ENCODE data around the gene KLF9.

KLF9 gene

DNA sequence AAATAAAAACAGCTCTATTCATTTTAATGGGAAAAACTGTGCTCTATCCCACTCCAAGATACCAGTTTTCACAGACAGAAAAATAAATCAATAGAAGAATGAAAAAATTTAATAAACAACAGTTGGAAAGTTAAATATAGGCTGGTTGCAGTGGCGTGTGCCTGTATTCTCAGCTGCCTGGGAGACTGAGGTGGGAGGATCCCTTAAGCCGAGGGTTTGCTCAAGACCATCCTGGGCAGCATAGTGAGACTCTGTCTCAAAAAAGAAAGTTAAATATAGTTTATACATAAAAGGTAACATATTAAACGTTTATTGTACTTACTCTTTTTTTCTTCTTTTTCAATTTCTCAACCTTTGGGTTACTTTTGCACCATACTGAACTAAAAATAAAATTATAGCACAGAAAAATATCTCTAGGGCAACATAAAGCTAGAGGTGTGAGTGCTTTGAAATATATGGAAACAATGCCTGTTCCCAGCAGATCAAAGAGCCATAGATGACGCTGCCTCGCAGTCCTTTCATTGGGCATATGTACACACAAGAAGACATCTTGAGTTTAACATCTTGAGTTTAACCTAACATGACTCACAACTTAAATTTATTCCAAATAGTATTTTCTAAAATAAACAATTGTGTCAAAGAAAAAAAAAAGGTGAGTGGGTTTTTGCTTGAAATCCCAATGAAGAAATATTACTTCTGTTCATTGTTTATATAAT, 25.7 kb upstream of the KLF9 start:
- peak; percentile 70 for DNase-seq (ENCODE audit: low read depth)
- TF ChIP-seq, protein P1, sequence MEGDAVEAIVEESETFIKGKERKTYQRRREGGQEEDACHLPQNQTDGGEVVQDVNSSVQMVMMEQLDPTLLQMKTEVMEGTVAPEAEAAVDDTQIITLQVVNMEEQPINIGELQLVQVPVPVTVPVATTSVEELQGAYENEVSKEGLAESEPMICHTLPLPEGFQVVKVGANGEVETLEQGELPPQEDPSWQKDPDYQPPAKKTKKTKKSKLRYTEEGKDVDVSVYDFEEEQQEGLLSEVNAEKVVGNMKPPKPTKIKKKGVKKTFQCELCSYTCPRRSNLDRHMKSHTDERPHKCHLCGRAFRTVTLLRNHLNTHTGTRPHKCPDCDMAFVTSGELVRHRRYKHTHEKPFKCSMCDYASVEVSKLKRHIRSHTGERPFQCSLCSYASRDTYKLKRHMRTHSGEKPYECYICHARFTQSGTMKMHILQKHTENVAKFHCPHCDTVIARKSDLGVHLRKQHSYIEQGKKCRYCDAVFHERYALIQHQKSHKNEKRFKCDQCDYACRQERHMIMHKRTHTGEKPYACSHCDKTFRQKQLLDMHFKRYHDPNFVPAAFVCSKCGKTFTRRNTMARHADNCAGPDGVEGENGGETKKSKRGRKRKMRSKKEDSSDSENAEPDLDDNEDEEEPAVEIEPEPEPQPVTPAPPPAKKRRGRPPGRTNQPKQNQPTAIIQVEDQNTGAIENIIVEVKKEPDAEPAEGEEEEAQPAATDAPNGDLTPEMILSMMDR (conservative IDR thresholded peaks at IDR 0.05; ENCODE audit: control insufficient read depth, insufficient read depth, low read depth, low read length) = no peak
- H3K4me3 ChIP-seq (ENCODE audit: control insufficient read depth, low read depth, low read length) = no peak overlapping the region

DNA sequence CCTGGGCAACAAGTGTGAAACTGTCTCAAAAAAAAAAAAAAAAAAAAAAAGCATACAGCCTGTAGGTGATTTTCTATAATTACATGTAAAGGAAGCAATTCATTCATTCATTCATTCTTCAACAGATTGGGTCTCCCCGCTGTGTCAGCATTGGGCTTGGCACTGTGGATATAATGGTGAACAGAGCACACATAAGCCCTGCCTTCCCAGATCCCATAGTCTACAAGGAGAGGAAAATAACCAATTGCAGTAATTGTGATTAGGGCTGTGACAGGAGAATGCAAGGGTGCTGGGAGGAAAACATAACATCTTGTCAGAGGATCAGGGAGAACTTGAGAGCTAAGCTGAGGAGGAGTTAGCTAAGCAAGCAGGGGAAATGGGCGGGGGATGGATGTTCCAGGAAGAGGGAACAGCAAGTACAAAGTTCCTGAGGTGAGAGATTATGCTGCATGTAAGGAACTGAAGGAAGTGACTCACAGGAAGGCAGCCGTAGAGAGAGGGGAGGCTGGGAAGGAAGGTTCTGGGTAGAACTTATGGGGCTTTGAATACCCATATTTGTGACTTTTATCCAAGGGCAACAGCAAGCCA, 24.0 kb upstream of the KLF9 start:
- DNase-seq (ENCODE audit: low read depth) = peak; percentile 95
- H3K4me3 ChIP-seq (ENCODE audit: control insufficient read depth, low read depth, low read length) = no peak overlapping the region
- TF ChIP-seq, protein P1 (conservative IDR thresholded peaks at IDR 0.05; ENCODE audit: control insufficient read depth, insufficient read depth, low read depth, low read length) = no peak

DNA sequence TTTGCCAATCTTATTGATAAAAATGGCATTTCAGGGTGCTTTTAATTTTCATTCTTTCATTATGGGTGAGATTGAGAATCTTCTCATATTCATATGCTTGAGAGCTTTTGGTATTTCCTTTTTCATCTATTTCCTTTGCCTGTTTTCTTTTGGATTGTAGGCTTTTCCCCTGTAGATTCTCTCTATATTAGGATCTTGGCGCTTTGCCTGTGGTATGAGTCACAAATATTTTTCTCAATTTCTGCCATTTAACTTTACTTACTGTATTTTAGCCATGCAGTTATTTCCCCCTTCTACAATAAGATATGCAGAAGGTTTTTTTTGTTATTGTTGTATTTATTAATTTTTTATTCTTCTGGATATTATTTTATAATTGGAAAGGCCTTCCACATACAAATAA, 21.5 kb upstream of the KLF9 start:
- TF ChIP-seq, protein P1 (conservative IDR thresholded peaks at IDR 0.05; ENCODE audit: control insufficient read depth, insufficient read depth, low read depth, low read length) = no peak
- H3K4me3 ChIP-seq (ENCODE audit: control insufficient read depth, low read depth, low read length) = no peak overlapping the region
- DNase-seq (ENCODE audit: low read depth) = peak; percentile 81

DNA sequence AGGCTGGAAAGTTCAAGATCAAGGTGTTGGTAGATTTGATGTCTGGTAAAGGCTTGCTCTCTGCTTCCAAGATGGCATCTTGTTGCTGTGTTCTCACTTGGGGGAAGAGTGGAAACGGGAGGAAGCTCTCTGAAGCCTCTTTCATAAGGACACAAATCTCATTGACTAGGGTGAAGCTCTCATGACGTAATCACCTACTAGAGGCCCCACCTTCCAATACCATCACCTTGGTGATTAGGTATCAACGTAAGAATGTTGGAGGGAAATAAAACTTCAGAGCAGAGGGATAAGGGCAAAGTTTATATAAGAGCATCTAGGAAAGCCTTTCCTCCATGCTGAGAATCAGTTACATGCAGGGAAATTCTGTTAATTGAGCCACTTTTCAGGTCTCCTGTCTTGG, 15.4 kb upstream of the KLF9 start:
- TF ChIP-seq, protein P1 (conservative IDR thresholded peaks at IDR 0.05; ENCODE audit: control insufficient read depth, insufficient read depth, low read depth, low read length) = no peak
- no peak for DNase-seq (ENCODE audit: low read depth)
- H3K4me3 ChIP-seq (ENCODE audit: control insufficient read depth, low read depth, low read length) = no peak overlapping the region

DNA sequence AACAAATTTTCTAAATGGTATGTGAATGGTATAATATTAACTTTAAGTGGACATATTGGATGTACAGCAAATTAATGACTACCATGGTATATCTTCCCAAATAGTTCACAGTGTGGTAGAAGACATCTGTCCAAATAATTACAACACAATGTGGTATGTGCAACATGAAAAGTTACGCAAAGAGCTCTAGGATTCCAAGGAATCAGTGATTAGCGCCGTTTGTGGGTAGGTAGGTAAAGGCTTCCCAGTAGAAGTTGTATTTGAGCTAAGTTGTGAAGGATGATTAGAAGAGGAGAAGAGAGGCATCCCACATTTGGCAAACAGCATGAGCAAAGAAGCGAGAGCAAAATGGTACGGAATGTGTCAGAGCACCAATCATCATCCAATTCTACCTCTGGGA, 14.3 kb upstream of the KLF9 start:
- TF ChIP-seq, protein P1 (conservative IDR thresholded peaks at IDR 0.05; ENCODE audit: control insufficient read depth, insufficient read depth, low read depth, low read length) = no peak
- DNase-seq (ENCODE audit: low read depth) = peak; percentile 40
- H3K4me3 ChIP-seq (ENCODE audit: control insufficient read depth, low read depth, low read length) = no peak overlapping the region

DNA sequence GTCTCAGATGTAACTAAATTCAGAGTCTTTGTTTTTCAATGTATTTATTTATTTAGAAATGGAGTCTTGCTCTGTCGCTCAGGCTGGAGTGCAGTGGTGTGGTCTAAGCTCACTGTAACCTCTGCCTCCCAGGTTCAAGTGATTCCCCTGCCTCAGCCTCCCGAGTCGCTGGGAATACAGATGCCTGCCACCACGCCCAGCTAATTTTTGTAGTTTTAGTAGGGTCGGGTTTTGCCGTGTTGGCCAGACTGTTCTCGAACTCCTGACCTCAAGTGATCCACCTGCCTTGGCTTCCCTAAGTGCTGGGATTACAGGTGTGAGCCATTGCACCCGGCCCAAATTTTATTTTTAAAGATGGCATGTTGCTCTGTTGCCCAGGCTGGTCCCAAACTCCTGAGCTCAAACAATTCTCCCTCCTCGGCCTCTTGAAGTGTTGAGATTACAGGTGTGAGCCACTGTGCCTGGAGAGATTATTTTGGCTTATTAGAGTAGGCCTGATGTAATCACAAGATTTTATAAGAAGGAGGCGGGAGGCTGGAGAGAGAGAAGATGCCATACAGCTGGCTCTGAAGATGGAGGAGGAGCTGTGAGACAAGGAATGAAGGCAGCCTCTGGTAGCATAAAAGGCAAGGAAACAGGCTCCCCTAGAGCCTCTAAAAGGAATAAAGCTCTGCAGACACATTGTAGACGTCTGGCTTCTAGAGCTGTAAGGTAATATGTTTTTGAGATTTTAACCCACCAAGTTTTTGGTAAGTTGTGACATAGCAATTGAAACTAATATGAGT, 12.9 kb upstream of the KLF9 start:
- no peak overlapping the region for H3K4me3 ChIP-seq (ENCODE audit: control insufficient read depth, low read depth, low read length)
- no peak for DNase-seq (ENCODE audit: low read depth)
- TF ChIP-seq, protein P1 (conservative IDR thresholded peaks at IDR 0.05; ENCODE audit: control insufficient read depth, insufficient read depth, low read depth, low read length) = no peak
